HG02588 (cell line): ENCODE results near the gene PLD2.

Source experiments
- ATAC-seq: cut with Tn5 transposase; IDR thresholded peaks from one replicate; pipeline ENCODE4 v1.9.1; 2021; ENCODE audit warnings: mild to moderate bottlenecking, moderate library complexity; ENCODE audit not compliant: unreplicated experiment

PLD2 gene, protein sequence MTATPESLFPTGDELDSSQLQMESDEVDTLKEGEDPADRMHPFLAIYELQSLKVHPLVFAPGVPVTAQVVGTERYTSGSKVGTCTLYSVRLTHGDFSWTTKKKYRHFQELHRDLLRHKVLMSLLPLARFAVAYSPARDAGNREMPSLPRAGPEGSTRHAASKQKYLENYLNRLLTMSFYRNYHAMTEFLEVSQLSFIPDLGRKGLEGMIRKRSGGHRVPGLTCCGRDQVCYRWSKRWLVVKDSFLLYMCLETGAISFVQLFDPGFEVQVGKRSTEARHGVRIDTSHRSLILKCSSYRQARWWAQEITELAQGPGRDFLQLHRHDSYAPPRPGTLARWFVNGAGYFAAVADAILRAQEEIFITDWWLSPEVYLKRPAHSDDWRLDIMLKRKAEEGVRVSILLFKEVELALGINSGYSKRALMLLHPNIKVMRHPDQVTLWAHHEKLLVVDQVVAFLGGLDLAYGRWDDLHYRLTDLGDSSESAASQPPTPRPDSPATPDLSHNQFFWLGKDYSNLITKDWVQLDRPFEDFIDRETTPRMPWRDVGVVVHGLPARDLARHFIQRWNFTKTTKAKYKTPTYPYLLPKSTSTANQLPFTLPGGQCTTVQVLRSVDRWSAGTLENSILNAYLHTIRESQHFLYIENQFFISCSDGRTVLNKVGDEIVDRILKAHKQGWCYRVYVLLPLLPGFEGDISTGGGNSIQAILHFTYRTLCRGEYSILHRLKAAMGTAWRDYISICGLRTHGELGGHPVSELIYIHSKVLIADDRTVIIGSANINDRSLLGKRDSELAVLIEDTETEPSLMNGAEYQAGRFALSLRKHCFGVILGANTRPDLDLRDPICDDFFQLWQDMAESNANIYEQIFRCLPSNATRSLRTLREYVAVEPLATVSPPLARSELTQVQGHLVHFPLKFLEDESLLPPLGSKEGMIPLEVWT

DNA sequence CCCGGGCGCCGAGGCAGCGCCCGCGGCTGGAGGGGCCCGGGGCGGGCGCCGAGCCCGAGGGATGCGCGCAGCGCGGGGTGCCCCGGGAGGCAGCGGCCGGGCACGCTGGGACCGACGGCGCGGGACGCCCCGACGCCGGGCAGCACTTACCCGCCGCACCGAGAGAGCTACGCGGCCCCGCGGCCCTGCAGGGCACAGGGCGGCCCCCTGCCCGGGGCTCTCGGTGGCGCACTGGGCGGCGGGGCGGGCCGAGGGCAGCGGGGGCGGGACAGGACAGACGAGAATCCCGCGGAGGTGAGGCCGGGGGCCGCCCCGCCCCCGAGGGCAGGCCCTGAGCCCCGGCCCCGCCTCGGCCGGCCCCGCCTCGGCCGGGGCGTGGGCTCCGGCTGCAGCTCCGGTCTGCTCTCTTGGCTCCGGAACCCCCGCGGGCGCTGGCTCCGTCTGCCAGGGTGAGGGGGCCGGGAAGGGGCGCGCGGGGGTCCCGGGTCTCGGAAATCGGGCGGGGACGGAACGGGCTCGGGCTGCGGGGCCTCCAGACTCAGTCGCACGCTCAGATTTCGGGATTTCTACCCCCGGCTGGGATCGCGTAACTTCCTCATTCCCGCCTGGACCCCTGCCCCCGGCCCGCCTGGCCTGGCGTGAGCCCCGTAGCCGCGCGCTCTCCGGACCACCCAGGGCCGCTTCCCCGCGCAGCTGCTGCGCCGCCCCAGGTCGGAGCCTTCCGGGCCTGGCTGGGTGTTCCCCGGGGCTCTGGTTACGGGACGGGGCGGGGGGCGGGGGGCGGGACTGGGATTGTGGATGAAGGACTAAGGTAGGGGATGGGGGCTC, at the start of gene PLD2:
TSS of gene PLD2 (plus strand) at position 376 of the 828 bp plus-strand sequence. CDS start 621 bp downstream, outside the sequence.
- ATAC-seq, result peak; percentile 82

DNA sequence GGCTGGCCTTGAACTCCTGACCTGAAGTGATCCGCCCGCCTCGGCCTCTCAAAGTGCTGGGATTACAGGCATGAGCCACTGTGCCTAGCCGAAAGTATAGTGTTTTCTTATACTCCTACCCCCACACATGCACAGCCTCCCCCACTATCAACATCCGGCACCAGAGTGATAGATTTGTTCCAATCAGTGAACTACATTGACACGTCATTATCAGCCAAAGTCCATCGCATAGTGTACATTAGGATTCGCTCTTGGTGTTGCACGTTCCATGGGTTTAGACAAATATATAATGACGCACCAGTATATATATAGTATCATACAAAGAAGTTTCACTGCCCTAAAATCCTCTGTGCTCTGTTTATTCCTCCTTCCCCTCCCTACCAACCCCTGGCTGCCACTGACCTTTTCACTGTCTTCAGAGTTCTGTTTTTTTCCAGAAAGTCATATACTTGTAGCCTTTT, 47.1 kb upstream of the PLD2 start:
- ATAC-seq, result no peak

DNA sequence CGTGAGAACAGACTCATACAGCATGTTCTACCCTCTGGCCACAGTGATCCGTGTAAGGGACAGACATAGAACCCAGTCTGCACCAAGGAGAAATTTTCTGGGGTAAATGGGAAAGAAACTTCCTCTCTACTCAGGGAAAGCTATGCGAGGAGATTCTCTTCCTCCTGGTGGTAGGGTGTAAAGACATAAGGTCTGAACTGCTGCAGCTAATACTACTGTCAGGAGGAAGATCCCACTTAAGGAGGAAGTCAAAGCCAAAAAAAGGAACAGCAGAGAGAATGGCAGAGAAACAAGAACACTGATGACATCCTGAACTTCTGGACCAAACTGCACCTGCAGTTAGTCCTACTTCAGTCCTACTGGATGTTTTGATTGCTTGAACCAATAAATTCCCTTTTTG, 42.4 kb upstream of the PLD2 start:
- ATAC-seq, result no peak

DNA sequence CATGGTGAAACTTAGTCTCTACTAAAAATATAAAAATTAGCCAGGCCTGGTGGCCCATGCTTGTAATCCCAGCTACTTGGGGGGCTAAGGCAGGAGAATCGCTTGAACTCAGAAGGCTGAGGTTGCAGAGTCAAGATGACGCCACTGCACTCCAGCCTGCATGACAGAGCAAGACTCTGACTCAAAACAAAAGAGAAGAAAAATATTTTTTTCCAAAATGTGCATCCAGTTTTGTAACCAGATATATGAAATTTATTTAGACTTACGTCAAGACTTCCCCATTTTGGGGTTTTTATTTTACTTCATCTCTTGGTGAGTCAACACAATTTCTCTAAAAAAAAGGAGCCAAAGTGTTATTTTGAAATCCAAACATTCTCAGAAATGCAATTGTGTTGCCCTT, 40.8 kb upstream of the PLD2 start:
- no peak for ATAC-seq

DNA sequence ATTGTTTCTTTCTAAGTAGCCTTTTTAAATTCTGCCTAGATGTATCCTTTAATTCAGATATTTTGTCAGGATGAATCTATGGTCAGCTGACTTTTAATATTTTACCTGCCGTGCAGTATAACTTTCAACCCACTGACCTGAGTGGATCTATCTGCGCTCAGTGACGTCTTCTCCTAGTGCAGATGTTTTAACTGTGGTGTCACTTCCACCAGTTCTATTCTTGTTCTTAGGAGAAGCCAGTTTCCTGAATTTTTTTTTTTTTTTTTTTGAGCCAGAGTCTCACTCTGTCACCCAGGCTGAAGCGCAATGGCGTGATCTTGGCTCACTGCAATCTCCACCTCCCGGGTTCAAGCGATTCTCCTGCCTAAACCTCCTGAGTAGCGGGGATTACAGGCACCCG, 40.2 kb upstream of the PLD2 start:
- no peak for ATAC-seq

DNA sequence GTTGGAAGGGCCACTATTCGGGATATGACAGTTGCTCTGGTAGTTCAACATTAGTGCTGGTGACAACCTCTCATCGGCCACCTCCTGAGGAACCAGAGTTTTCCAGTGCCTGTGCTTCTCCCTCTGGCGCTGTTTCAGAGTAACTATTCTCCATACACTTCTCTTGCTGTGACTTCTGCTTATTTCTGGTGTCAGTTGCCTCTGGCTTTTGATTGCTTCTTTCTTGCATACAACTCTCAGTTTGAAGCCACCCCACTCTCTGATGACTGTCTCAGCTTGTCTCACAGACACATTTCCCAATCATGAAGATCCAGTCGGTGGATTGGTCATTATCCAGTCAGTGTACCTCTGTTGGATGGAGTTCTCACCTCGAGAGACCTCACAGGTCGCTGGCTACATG, 38.7 kb upstream of the PLD2 start:
- ATAC-seq, result no peak

DNA sequence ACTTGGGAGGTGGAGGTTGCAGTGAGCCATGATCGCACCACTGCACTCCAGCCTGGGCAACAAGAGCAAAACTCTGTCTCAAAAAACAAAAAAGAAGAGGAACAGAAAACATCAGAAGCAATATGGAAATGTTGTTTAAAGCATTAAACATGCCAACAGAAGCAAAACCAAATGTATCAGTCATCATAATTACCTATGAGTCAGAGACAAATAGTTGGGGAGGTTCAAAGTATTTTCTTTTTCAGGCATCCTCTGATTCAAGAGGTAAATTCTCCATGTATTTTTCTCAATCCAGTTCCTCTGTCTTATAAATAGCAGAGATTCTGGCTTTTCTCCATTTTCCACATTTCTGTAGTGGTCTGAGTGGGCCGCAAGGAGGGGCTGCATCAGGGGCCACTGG, 37.3 kb upstream of the PLD2 start:
- ATAC-seq, result no peak

DNA sequence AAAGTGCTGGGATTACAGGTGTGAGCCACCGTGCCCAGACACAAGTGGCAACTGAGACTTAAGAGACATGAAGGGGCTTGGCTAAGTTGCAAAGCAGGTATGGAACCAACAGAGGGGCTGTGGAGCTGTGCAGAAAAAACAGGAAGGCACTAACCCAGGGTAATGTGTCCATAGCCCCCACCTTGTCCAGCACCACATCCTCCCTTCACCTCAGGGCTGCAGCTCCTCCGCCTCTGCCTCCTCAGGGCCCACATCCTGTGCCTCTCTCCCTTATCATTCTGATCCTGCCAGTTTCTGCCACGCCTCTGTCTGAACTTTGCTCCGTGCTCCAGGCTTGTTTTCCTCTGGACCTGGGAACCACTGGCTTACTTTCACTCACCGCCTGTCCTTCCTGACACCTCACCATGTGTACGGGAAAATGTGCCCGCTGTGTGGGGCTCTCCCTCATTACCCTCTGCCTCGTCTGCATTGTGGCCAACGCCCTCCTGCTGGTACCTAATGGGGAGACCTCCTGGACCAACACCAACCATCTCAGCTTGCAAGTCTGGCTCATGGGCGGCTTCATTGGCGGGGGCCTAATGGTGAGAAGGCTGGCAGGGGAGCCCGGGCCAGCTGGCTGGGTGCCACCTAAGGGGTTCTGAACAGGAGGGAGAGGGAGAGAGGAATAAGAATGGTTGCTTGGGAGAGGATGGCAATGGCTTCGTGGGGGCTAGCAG, 35.3 kb upstream of the PLD2 start, which contains the start of gene TM4SF5:
TSS of gene TM4SF5 (plus strand) at position 368 of the 716 bp plus-strand sequence. CDS start at position 405, 37 bp downstream.
- no peak for ATAC-seq

DNA sequence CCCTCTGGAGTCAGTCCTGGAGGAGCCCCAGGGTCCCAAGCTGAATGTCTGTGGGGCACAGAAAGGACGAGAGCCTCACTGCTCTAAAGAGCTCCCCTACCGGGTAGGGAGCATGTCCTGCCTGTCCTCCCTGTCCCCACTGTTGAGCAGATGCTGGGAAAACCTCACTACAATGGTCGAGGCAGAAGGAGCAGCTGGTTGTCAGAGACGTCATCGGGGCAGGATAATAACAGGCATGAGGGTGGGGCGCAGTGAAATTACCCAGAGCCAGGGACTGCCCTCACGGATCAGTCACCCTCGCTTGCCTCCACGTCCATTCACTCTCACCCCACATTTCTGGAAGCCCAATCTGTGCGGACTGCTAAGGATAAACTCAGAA, 34.7 kb upstream of the PLD2 start:
- ATAC-seq, result no peak

DNA sequence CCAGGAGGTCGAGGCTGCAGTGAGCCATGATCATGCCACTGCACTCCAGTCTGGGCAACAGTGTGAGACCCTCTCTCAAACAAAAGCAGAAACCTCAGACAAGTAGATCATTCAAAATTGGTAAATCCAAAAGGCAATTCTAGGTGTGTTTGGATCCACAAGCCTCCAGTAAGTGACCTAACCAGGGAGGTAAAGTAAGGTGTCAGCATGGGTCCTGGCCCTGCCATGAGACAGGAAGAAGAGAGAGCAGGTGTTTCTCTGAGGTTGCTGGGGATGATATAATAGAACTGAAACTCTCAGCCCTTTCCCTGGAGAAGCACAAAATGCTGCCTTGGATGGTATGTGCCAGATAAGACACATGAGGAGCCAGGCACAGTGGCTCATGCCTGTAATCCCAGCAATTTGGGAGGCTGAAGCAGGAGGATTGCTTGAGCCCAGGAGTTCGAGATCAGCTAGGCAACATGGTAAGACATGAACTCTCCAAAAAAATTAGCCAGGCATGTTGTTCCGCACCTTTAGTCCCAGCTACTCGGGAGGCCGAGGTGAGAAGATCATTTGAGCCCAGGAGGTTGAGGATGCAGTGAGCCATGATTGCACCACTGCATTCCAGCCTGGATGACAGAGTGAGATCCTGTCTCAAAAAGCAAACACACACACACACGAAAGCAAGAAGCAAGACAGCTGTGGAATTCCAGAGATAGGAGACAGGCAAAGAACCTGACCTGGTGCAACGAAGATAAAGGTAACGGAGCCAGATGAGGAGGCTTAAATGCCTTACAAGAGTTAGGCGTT, 28.8 kb upstream of the PLD2 start:
- no peak for ATAC-seq

DNA sequence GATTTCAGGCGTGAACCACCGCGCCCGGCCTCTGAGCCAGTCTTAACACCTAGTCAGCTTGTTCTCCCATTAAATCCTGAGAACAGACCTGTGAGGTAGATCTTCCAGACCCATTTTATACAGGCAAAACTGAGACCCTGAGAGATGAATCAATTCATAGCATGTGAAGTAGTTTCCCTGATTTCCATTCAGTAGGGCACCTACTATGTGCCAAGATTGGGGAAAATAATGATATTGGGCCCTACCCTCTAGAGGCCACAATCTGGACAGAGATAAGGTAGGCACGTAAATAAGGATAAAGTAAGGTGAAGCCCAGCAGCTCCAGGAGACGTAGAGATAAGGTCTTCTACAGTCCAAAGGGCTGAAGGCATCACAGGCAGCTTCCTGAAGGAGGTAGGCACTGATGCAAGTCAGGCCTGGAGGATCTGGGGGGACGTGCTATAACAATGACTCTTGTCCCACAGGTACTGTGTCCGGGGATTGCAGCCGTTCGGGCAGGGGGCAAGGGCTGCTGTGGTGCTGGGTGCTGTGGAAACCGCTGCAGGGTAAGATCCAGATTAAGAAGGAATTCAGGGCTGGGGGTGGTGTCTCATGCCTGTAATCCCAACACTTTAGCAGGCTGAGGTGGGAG, 26.5 kb upstream of the PLD2 start:
- ATAC-seq, result no peak

DNA sequence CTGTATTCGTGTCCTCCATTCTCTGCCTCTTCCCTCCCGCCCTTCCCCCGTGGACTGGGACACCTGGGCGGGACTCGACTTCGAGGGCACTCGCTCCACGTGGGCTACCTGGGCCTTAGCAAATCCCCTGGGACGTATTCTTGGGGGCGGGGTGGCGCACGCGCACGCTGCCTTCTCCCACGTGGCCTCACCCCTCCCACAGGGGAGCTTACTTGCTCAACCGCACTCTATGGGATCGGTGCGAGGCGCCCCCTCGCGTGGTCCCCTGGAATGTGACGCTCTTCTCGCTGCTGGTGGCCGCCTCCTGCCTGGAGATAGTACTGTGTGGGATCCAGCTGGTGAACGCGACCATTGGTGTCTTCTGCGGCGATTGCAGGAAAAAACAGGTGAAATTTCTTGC, 24.3 kb upstream of the PLD2 start:
- ATAC-seq, result no peak

DNA sequence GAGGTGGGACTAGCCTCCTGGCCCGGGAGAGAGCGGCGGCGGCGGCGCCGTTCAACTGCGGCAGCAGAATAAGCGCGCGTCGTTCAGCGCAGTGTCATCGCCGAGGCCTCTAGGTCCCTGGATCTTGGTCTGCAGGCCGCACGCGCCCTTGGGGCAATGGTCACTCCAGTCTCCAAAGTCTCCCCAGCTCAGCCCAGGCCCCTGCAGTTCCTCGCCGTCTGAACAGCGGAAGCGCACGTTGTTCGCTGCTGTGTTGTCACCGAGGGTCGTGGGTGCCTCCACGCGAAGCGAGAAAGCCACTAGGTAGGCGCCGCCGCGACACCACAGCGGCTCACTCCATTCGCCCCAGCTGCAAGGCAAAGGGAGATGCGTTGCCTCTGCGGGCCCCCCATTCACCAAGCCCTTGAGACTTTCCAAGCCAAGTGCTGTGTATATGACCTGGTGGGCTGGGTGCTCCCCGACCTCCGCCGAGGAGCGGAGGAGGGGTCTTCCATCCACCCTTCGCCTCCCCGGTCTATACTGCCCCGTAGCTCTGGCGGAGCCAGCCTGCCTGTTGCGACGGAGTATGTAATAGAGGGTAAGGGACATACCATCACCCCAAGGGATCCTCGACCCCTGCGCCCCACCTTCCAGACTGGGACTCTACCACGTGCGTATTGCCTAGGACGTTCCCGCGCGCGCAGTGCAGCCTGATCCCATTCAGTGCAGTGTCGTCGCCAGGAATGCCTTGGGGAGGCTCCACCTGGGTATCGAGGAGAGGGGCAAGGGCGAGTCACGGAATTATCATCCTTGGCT, 21.4 kb upstream of the PLD2 start:
- no peak for ATAC-seq

DNA sequence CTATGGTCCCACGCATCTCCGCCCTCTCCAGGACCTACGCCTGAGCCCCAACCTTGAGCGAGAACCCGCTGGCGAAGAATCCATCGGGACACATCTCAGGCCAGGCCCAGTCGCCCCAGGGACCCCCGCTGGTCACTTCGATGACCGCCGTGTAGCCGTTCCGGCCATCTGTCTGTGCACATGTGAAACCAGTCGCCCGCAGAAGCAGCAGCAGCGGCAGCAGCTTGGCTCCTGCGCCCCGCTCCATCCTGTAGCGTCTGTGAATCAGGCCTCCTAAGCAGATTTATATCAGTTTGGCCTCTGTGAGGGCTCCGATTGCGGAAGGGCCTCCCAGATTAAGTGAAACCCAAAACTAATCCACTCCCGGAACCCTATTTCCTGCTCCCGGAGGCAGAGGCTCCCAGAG, 20.8 kb upstream of the PLD2 start, which contains the start of gene VMO1:
TSS of gene VMO1 (minus strand) at position 259 of the 406 bp plus-strand sequence. CDS start at position 247, 12 bp downstream.
- ATAC-seq, result no peak

DNA sequence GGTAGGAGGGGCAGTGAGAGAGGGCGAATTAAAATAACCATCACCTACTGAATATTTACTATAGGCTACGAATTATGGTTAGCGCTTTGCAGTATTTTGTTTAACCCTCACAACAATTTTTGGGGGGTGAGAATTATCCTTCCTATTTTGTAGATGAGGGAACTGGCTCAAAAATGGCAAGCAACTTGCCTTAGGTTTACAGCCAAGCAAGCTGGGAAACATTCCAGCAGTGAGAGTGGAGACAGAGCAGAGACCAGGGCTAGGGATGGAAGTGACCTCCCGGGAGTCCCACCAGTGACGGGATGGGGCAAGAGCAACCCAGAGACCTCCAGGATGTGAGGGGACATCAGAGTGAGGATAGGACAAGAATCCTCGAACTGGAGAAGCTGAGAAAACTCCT, 20.4 kb upstream of the PLD2 start:
- no peak for ATAC-seq

DNA sequence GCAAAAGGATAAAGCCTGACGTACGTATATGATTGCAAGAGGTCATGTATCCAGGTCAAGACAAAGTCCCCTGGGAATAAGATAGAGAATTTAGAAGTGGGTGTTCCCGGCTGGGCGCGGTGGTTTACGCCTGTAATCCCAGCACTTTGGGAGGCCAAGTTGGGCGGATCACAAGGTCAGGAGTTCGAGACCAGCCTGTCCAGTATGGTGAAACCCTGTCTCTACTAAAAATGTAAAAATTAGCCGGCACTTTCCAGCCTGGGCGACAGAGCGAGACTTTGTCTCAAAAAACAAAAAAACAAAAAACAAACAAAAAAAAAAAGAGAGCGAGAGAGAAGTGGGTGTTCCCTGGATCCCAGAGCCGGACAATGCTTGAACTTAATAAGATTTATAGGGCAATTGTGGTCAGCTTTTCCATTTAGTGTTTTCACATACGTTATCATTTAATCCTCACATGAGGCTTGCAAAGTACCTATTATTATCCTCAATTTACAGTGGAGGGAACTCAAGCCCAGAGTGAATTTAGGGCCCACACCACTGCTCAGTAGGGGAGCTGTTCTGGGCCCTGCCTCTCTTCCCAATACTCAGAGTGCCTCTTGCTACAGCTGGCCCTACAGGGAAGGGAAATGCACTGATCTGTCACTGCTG, 18.7 kb upstream of the PLD2 start:
- ATAC-seq, result no peak
